Measurements from ENCODE around the gene KANSL1. TPM values are rescaled to one million over a fixed set of nuclear protein-coding genes. Genes with fewer than 3 reads are reported as not detected.

KANSL1 gene
- total RNA-seq, 1 donor from 2014 or later = 61.4 TPM

DNA sequence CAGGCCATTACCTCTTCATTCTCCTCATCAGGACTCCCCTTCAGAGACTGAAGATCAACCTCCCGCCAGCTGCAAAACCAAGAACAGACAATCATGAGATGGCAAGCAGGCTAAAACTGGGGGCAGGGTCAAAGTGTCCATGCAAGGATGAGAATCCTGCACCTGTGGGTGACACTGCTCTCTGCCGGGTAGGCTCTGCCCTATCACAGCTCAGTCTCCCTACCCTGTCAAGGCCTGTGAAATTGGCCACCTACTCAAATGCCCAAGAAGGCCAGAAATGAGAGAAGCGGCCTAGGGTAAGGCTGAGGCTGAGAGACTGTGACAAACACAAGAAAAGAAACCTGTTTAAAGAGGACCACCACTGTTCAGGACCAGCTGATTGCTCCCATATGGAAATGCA, 159.8 kb downstream of the KANSL1 start:
- H3K4me3 Mint-ChIP-seq (ENCODE audit: unreplicated experiment) = no peak overlapping the region
- DNase-seq (ENCODE audit: low spot score) = no peak
- H3K36me3 Mint-ChIP-seq (ENCODE audit: low read depth) = peaks cover 53% of the 10 kb centered on the region
- no peaks in the 10 kb centered on the region for H3K9me3 Mint-ChIP-seq (ENCODE audit: low read depth)
- H3K27me3 Mint-ChIP-seq (ENCODE audit: low read depth) = no peaks in the 10 kb centered on the region
- H3K4me1 Mint-ChIP-seq (ENCODE audit: low read depth) = peaks cover under 1% of the 10 kb centered on the region
- TF ChIP-seq, protein P1, sequence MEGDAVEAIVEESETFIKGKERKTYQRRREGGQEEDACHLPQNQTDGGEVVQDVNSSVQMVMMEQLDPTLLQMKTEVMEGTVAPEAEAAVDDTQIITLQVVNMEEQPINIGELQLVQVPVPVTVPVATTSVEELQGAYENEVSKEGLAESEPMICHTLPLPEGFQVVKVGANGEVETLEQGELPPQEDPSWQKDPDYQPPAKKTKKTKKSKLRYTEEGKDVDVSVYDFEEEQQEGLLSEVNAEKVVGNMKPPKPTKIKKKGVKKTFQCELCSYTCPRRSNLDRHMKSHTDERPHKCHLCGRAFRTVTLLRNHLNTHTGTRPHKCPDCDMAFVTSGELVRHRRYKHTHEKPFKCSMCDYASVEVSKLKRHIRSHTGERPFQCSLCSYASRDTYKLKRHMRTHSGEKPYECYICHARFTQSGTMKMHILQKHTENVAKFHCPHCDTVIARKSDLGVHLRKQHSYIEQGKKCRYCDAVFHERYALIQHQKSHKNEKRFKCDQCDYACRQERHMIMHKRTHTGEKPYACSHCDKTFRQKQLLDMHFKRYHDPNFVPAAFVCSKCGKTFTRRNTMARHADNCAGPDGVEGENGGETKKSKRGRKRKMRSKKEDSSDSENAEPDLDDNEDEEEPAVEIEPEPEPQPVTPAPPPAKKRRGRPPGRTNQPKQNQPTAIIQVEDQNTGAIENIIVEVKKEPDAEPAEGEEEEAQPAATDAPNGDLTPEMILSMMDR (IDR thresholded peaks at IDR 0.05) = no peak
- no peak overlapping the region for H3K27ac Mint-ChIP-seq (ENCODE audit: unreplicated experiment)

DNA sequence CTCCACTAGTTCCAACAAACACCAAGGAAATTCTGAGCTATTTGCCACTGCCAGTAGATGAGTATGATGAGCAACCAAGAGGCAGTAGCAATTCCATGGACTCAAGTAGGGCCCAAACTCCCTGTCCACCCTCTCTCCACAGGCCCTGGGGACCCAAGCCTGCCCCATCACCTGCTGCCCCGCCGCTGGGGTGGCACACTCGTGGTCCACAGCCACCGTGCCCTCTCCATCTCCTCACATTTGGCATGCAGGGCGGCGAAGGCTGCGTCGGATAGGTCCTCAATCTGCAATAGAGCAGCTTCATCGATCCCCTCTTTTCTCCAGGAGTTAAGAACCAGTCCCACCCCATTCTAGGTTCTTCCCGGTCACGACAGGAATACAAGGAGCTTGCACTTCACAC, 160.3 kb downstream of the KANSL1 start:
- Mint-ChIP-seq H3K4me1 (ENCODE audit: low read depth) (peaks cover 5% of the 10 kb centered on the region), H3K9me3 (ENCODE audit: low read depth) (no peaks in the 10 kb centered on the region), H3K4me3 (ENCODE audit: unreplicated experiment) (no peak overlapping the region), H3K27me3 (ENCODE audit: low read depth) (no peaks in the 10 kb centered on the region), H3K27ac (ENCODE audit: unreplicated experiment) (no peak overlapping the region), H3K36me3 (ENCODE audit: low read depth) (peaks cover 51% of the 10 kb centered on the region)
- DNase-seq (ENCODE audit: low spot score) = no peak
- TF ChIP-seq, protein P1 (IDR thresholded peaks at IDR 0.05) = no peak

DNA sequence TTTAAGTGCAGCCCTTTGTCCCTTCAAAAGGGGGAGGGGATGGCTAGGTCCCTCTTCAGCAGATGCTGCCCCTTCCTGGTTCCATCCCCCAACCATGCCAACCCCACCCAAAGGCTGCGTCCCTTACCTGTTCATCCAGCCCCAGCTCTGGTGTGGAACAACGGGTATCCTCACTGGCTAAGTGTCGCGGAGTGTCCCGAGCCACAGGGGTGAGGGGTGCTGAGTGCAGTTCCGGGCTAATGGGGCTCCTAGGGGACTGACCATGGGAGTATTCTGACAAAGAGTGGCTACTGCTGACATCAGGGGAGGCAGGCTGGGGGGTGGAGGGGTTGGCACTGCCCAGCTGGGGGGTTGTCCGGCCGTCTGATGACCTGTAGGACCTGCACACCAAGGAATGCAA, 161.3 kb downstream of the KANSL1 start:
- Mint-ChIP-seq H3K9me3 (ENCODE audit: low read depth) (no peaks in the 10 kb centered on the region), H3K27ac (ENCODE audit: unreplicated experiment) (no peak overlapping the region), H3K27me3 (ENCODE audit: low read depth) (no peaks in the 10 kb centered on the region), H3K4me1 (ENCODE audit: low read depth) (peaks cover 6% of the 10 kb centered on the region), H3K36me3 (ENCODE audit: low read depth) (peaks cover 49% of the 10 kb centered on the region), H3K4me3 (ENCODE audit: unreplicated experiment) (no peak overlapping the region)
- no peak for DNase-seq (ENCODE audit: low spot score)
- TF ChIP-seq, protein P1 (IDR thresholded peaks at IDR 0.05) = no peak

DNA sequence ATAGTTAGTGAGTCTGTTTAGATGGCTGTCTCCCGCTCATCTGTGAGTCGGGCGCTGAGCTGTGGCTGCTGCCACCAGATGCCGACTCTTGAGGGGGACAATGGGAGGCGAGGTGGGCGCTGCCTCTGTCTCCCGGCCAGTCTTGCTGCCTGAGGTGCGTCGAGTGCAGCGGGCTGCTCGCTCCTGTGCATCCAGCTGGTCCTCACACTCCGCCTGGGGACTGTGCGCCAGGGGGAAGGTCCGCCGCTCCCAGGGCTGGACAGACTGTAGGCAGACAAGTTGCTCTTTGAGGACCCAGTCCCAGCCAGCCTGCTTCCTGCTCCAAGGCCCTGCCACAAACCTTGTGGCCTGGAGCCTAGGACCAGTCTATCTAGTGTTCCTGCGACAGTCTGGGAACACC, 161.8 kb downstream of the KANSL1 start:
- no peak for DNase-seq (ENCODE audit: low spot score)
- H3K4me1 Mint-ChIP-seq (ENCODE audit: low read depth) = peaks cover 6% of the 10 kb centered on the region
- no peak overlapping the region for H3K27ac Mint-ChIP-seq (ENCODE audit: unreplicated experiment)
- no peaks in the 10 kb centered on the region for H3K27me3 Mint-ChIP-seq (ENCODE audit: low read depth)
- no peak overlapping the region for H3K4me3 Mint-ChIP-seq (ENCODE audit: unreplicated experiment)
- peaks cover 49% of the 10 kb centered on the region for H3K36me3 Mint-ChIP-seq (ENCODE audit: low read depth)
- H3K9me3 Mint-ChIP-seq (ENCODE audit: low read depth) = no peaks in the 10 kb centered on the region
- TF ChIP-seq, protein P1 (IDR thresholded peaks at IDR 0.05) = no peak

DNA sequence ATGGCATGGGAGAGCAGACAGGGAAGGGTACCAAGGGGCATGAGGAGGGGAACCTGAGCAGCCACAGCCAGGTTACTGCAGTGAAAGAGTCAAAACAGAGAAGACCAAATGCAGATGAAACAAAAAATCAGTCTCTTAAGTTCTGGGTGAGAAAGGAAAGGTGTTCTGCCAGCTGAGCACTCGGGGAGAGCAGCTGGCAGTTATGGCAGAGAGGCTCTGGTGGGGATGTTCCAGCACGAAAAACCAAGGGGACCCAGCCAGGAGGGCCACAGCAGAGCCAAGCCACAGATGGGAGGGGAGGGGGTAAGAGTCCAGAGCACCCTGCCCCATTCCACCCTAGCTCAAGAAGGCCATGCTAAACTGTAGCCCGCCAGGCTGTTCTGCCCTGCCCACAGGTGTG, 162.5 kb downstream of the KANSL1 start:
- Mint-ChIP-seq H3K27ac (ENCODE audit: unreplicated experiment) (no peak overlapping the region), H3K9me3 (ENCODE audit: low read depth) (no peaks in the 10 kb centered on the region), H3K4me1 (ENCODE audit: low read depth) (peaks cover 6% of the 10 kb centered on the region), H3K27me3 (ENCODE audit: low read depth) (no peaks in the 10 kb centered on the region), H3K36me3 (ENCODE audit: low read depth) (peaks cover 49% of the 10 kb centered on the region), H3K4me3 (ENCODE audit: unreplicated experiment) (no peak overlapping the region)
- DNase-seq (ENCODE audit: low spot score) = no peak
- TF ChIP-seq, protein P1 (IDR thresholded peaks at IDR 0.05) = no peak
